Uterus (tissue), 4 donors: ENCODE results near the gene MSL3. TPM values are rescaled to one million over a fixed set of nuclear protein-coding genes. Genes with fewer than 3 reads are reported as not detected.

Source experiments
- DNase-seq, 2 donors: peaks; one replicate each; pipeline ENCODE4 v3.0.0-alpha.2; 2019 to 2020
- H3K27ac ChIP-seq, 2 donors: fragments of 200-600 bp; sonication (generic); 1 replicate in 1 of 2; 2 replicates in 1 of 2; pipeline ENCODE4 v1.5.1; 2016 to 2018
- H3K27me3 ChIP-seq, 2 donors: fragments of 200-600 bp; sonication (generic); one replicate each; pipeline ENCODE4 v1.5.1; 2018 to 2019; ENCODE audit warnings: control low read depth in 1 of 2
- H3K36me3 ChIP-seq, 2 donors: fragments of 200-600 bp; sonication (generic); one replicate each; pipeline ENCODE4 v1.5.1; 2019; ENCODE audit warnings: control low read depth in 1 of 2
- H3K4me1 ChIP-seq, 2 donors: fragments of 200-600 bp; sonication (generic); one replicate each; pipeline ENCODE4 v1.5.1; 2018 to 2019; ENCODE audit warnings: control low read depth in 1 of 2
- H3K4me3 ChIP-seq, 2 donors: fragments of 200-600 bp; sonication (generic); 1 replicate in 1 of 2; 2 replicates in 1 of 2; pipeline ENCODE4 v1.5.1; 2018 to 2019; ENCODE audit warnings: mild to moderate bottlenecking in 1 of 2
- H3K9me3 ChIP-seq, 2 donors: fragments of 200-600 bp; sonication (generic); one replicate each; pipeline ENCODE4 v1.5.1; 2019; ENCODE audit warnings: control low read depth in 1 of 2
- POLR2A ChIP-seq, 2 donors: fragments of 450-650 bp; IDR thresholded peaks; one replicate each; pipeline ENCODE4 v1.6.1; 2016; ENCODE audit warnings: antibody characterized with exemption in 2 of 2, mild to moderate bottlenecking in 1 of 2, moderate library complexity in 1 of 2
- intact Hi-C: fragments of 100-400 bp; cut with DNase I; formaldehyde crosslinking; loops from one replicate; pipeline ENCODE4 v1.15.1; 2023; ENCODE audit warnings: low total_unique reads
- total RNA-seq, 4 donors: library from RNA; depleted of rRNA in 3 of 4; stranded (reverse); fragments of >200 nt in 3 of 4; gene quantifications; one replicate each; pipeline versions ENCODE4 v1.1.0 to v1.2.4, GENCODE V29; 2014 to 2023
- TF ChIP-seq, protein P1 (sequence below), 4 experiments: fragments of 200-600 bp in 2 of 4; fragments of 450-650 bp in 2 of 4; sonication (generic) in 2 of 4; IDR thresholded peaks; one replicate each; pipeline ENCODE4 v1.5.1; 2016 to 2019; ENCODE audit warnings: antibody characterized with exemption in 4 of 4, mild to moderate bottlenecking in 2 of 4, moderate library complexity in 1 of 4
- donor health status: DM: yes; HTN: yes; CAD: no.

MSL3 gene
- total RNA-seq, 4 donors from 2014 or later: 17.6 to 39.4 (median 30.1) TPM

DNA sequence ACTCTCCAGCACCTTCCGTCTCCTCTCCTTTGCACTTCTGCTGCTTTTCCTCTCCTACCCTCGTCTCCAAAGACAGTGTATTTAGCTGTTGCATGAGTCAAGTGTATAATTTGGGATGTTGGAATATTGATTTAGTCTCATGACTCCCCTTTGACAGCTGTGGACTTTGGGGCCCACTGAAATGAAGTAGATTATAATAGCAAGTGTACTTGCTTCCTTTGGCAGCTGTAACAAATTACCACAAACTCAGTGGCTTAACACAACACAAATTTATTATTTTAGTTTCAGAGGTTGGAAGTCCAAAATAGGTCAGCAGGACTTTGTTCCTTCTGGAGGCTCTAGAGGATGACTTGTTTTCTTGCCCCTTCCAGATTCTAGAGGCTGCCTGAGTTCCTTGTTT is 29.5 kb upstream of the MSL3 start:
- H3K9me3 ChIP-seq: no peaks in the 10 kb centered on the region
- no peak overlapping the region for H3K27ac ChIP-seq
- H3K36me3 ChIP-seq: no peaks in the 10 kb centered on the region
- H3K4me1 ChIP-seq: no peaks in the 10 kb centered on the region
- no peaks in the 10 kb centered on the region for H3K27me3 ChIP-seq
- TF ChIP-seq, protein P1, sequence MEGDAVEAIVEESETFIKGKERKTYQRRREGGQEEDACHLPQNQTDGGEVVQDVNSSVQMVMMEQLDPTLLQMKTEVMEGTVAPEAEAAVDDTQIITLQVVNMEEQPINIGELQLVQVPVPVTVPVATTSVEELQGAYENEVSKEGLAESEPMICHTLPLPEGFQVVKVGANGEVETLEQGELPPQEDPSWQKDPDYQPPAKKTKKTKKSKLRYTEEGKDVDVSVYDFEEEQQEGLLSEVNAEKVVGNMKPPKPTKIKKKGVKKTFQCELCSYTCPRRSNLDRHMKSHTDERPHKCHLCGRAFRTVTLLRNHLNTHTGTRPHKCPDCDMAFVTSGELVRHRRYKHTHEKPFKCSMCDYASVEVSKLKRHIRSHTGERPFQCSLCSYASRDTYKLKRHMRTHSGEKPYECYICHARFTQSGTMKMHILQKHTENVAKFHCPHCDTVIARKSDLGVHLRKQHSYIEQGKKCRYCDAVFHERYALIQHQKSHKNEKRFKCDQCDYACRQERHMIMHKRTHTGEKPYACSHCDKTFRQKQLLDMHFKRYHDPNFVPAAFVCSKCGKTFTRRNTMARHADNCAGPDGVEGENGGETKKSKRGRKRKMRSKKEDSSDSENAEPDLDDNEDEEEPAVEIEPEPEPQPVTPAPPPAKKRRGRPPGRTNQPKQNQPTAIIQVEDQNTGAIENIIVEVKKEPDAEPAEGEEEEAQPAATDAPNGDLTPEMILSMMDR (IDR thresholded peaks at IDR 0.05): no peak
- TF ChIP-seq POLR2A (IDR thresholded peaks at IDR 0.05): no peak
- intact Hi-C loops: no loop called here
- DNase-seq: no peak
- no peak overlapping the region for H3K4me3 ChIP-seq

DNA sequence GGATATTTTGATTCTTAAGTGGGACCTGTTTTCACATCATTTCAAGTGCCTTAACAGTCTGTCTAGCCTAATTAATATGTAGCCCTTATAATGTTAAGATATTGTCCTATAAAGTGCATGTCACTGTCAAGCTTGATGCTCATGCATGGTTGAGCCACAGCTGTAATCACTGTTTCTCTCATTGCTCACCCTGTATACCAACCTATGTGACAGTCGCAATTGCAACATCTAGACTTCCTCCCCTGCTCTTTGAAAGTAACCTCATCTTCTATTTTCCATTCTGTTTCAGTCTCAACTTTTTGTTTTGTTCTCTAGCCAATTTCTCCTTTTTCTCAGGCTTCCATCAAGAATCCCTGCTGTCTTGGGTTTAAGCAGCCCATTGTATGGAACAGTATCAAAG is 24.4 kb upstream of the MSL3 start:
- H3K9me3 ChIP-seq: no peaks in the 10 kb centered on the region
- H3K4me1 ChIP-seq: no peaks in the 10 kb centered on the region
- intact Hi-C loops: no loop called here
- H3K36me3 ChIP-seq: no peaks in the 10 kb centered on the region
- no peak overlapping the region for H3K27ac ChIP-seq
- no peak overlapping the region for H3K4me3 ChIP-seq
- TF ChIP-seq, protein P1 (IDR thresholded peaks at IDR 0.05): no peak
- no peak for TF ChIP-seq POLR2A (IDR thresholded peaks at IDR 0.05)
- no peak for DNase-seq
- no peaks in the 10 kb centered on the region for H3K27me3 ChIP-seq

DNA sequence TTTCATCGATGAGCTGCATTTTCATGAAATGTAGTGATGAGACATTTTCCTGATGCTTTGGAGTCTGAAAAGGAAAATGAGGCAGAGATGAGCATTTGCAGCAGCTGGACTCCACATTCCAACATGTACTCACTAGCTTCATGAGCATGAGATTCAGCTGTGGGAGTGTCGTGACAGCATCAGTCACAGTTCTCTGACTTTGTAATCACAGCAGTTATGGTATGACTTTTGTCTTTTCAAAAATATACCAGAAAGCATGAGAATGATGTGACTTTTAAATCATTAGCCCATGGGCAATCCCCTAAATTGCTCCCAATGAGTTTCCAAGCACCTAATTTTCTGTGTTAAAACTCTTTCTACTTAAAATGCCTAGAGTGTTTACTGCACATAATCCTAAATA is 18.3 kb upstream of the MSL3 start:
- intact Hi-C loops: no loop called here
- H3K27me3 ChIP-seq: no peaks in the 10 kb centered on the region

DNA sequence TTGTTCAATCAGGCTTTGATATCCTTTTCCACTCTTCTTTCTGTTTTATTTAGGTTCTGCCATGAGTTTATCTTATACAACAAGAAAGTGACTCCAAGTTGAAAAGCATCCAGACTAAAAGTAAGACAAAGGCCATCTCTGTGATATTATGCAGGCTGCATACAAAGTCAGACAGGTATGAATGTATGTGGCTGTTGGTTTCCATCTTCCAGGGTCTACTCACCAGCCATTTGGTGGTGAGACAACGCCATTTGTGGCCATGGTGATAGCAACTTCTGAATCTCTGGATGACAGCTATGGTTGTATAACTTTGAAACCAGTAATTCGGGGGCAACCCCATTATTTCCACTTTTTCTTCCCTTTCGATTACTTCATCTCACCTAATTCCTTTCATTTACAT is 17.2 kb upstream of the MSL3 start:
- intact Hi-C loops: no loop called here
- Histone ChIP-seq H3K36me3 (no peaks in the 10 kb centered on the region), H3K4me3 (no peak overlapping the region), H3K27ac (no peak overlapping the region), H3K27me3 (no peaks in the 10 kb centered on the region), H3K4me1 (no peaks in the 10 kb centered on the region), H3K9me3 (no peaks in the 10 kb centered on the region)
- TF ChIP-seq POLR2A (IDR thresholded peaks at IDR 0.05): no peak
- TF ChIP-seq, protein P1 (IDR thresholded peaks at IDR 0.05): no peak
- no peak for DNase-seq

More for the DNA sequence above, 18.3 kb upstream of the MSL3 start:
- no peak for DNase-seq
- H3K4me3 ChIP-seq: no peak overlapping the region
- H3K27ac ChIP-seq: no peak overlapping the region
- H3K4me1 ChIP-seq: no peaks in the 10 kb centered on the region
- H3K9me3 ChIP-seq: no peaks in the 10 kb centered on the region
- H3K36me3 ChIP-seq: no peaks in the 10 kb centered on the region
- TF ChIP-seq POLR2A (IDR thresholded peaks at IDR 0.05): no peak

DNA sequence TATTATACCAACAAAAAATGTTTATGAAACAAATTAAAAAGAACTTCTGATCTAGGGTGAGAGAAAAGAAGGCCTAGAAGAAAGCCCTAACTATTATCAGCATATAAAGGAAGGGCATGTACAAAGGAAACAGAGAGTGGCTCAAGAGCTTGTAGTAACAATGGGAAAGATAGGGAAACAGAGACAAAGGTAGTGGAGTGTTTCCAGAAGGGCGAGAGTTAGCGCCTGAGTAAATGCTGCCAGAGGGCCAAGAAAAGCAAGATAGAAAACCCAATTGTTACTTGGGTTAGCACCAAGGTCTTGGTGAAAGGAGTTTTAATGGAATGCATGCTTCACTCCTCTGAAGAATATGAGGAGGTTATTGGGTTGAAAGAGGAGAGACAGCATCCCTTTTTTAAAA is 16.5 kb upstream of the MSL3 start:
- Histone ChIP-seq H3K27ac (no peak overlapping the region), H3K9me3 (no peaks in the 10 kb centered on the region), H3K36me3 (no peaks in the 10 kb centered on the region), H3K4me3 (no peak overlapping the region), H3K4me1 (no peaks in the 10 kb centered on the region), H3K27me3 (no peaks in the 10 kb centered on the region)
- no peak for DNase-seq
- intact Hi-C loops: no loop called here
- no peak for TF ChIP-seq POLR2A (IDR thresholded peaks at IDR 0.05)
- TF ChIP-seq, protein P1 (IDR thresholded peaks at IDR 0.05): no peak

DNA sequence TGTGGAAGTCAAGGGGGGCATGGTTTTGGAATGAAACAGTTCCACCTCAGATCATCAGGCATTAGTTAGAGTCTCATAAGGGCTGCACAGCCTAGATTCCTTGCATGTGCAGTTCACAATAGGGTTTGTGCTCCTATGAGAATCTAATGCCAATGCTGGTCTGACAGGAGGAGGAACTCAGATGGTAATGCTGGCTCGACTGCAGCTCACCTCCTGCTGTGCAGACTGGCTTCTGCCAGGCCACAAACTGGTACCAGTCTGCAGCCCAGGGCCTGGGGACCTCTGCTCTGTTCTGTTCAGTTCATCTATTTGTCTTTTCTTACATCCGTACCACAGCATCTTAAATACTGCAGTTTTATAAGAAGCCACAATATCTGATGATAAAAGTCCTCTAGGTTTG is 12.2 kb upstream of the MSL3 start:
- Histone ChIP-seq H3K4me1 (no peaks in the 10 kb centered on the region), H3K36me3 (no peaks in the 10 kb centered on the region), H3K4me3 (no peak overlapping the region), H3K9me3 (no peaks in the 10 kb centered on the region), H3K27me3 (no peaks in the 10 kb centered on the region), H3K27ac (no peak overlapping the region)
- DNase-seq: no peak
- intact Hi-C loops: no loop called here
- TF ChIP-seq POLR2A (IDR thresholded peaks at IDR 0.05): no peak
- TF ChIP-seq, protein P1 (IDR thresholded peaks at IDR 0.05): no peak
